GM18508 (cell line): Measurements from ENCODE around the gene LMAN2L.

ENCODE experiments used
- ATAC-seq: cut with Tn5 transposase; IDR thresholded peaks from one replicate; pipeline ENCODE4 v1.9.1; 2021; ENCODE audit warnings: moderate number of reproducible peaks; ENCODE audit not compliant: insufficient read depth, unreplicated experiment

Gene LMAN2L

GRCh38 chr2:96663177-96663576, 76.7 kb downstream of the LMAN2L start:
- no peak for ATAC-seq

GRCh38 chr2:96662360-96662759, 77.5 kb downstream of the LMAN2L start:
- ATAC-seq: no peak

DNA sequence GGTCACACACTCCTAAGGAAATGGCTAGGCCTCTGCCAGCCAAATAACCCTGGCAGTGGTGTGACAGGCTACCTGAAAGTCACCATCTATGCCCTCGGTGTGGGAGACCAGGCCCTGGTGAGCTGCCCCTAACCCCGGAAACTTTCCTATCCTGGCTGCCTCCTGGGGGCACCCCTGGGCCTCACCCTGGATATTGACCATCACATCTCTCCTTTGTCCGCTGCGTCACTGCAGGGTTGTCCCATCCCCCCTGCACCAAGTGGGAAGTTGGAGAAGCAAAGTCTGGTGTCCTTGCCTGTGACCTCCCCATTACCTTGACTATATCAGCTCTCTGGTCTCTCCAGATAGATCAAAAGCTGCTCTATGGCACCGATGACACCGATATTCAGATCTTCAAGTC, 78.5 kb downstream of the LMAN2L start:
- ATAC-seq: no peak

DNA sequence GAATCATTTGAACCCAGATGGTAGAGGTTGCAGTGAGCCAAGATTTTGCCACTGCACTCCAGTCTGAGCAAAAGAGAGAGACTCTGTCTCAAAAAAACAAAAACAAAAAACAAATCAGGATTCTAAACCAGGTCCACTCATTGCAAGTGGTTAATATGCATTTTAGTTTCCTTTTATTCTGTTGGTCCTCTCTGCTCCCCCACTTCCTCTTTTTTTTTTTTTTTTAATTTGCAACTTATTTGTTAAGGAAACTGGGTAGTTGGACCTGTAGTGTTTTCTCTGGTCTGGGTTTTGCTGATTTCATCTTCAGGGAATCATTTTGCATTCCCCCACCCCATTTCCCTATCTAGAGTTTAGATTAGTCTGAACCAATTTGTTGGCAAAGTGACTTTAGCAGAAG, 83.3 kb downstream of the LMAN2L start:
- ATAC-seq: no peak
